Ishikawa (cell line): Measurements from ENCODE around the gene THOC7.

Experiments
- CEBPB ChIP-seq: IDR thresholded peaks from 2 replicates; pipeline ENCODE4 v1.6.1; 2012
- EP300 ChIP-seq: IDR thresholded peaks from 2 replicates; pipeline ENCODE4 v1.6.1; 2012; ENCODE audit warnings: borderline replicate concordance
- MAX ChIP-seq: IDR thresholded peaks from 2 replicates; pipeline ENCODE4 v1.6.1; 2012
- NFIC ChIP-seq: IDR thresholded peaks from 2 replicates; pipeline ENCODE4 v1.6.1; 2012
- RAD21 ChIP-seq: IDR thresholded peaks from 2 replicates; pipeline ENCODE4 v1.6.1; 2012; ENCODE audit warnings: low read depth
- REST ChIP-seq: IDR thresholded peaks from 2 replicates; pipeline ENCODE4 v1.6.1; 2012; ENCODE audit warnings: low read depth, mild to moderate bottlenecking
- TAF1 ChIP-seq: IDR thresholded peaks from 2 replicates; pipeline ENCODE4 v1.6.1; 2012; ENCODE audit warnings: low read depth, mild to moderate bottlenecking
- TCF12 ChIP-seq: IDR thresholded peaks from 2 replicates; pipeline ENCODE4 v1.6.1; 2012; ENCODE audit warnings: low read depth
- TEAD4 ChIP-seq: IDR thresholded peaks from 2 replicates; pipeline ENCODE4 v1.6.1; 2012
- YY1 ChIP-seq: IDR thresholded peaks from 2 replicates; pipeline ENCODE4 v1.6.1; 2012; ENCODE audit warnings: low read depth

GRCh38 chr3:63910001-63910400 lies 46.4 kb upstream of the THOC7 start:
- TF ChIP-seq EP300 (no peak), TEAD4 (no peak), RAD21 (no peak), TCF12 (no peak), YY1 (no peak), NFIC (no peak), MAX (no peak), TAF1 (no peak), REST (no peak), CEBPB (no peak)
